GM12878 (cell line): ENCODE data around the gene ZYX. TPM values are rescaled to one million over a fixed set of nuclear protein-coding genes. Genes with fewer than 3 reads are reported as not detected.

Source experiments
- ATF7 ChIP-seq: fragments of 450-650 bp; IDR thresholded peaks from 2 replicates; pipeline ENCODE4 v1.6.1; 2016; ENCODE audit warnings: low read depth, mild to moderate bottlenecking
- BHLHE40 ChIP-seq, 2 experiments: fragments of 450-650 bp in 1 of 2; IDR thresholded peaks; 2 replicates each; pipeline ENCODE4 v1.6.1; 2011 to 2017; ENCODE audit warnings: low read depth in 2 of 2, borderline replicate concordance in 1 of 2, improper control_type of control experiment in 1 of 2, low read length in 1 of 2, mild to moderate bottlenecking in 1 of 2
- E2F4 ChIP-seq: IDR thresholded peaks from 2 replicates; pipeline ENCODE4 v1.6.1; 2012; ENCODE audit warnings: low read depth, low read length, improper control_type of control experiment
- EED ChIP-seq: sonication (generic); IDR thresholded peaks from 2 replicates; pipeline ENCODE4 v1.6.1; 2016; ENCODE audit warnings: antibody characterized with exemption, low read depth
- HDGF ChIP-seq: fragments of 450-650 bp; IDR thresholded peaks from 2 replicates; pipeline ENCODE4 v1.6.1; 2016; ENCODE audit warnings: antibody characterized with exemption
- JUND ChIP-seq: IDR thresholded peaks from 2 replicates; pipeline ENCODE4 v1.6.1; 2012; ENCODE audit warnings: low read depth, mild to moderate bottlenecking, low read length, improper control_type of control experiment, moderate library complexity
- RELB ChIP-seq: fragments of 450-650 bp; IDR thresholded peaks from 2 replicates; pipeline ENCODE4 v1.6.1; 2017; ENCODE audit warnings: low read depth, mild to moderate bottlenecking, moderate library complexity
- SMC3 ChIP-seq: IDR thresholded peaks from 2 replicates; pipeline ENCODE4 v1.6.1; 2011; ENCODE audit warnings: low read length, improper control_type of control experiment, borderline replicate concordance
- STAT3 ChIP-seq: IDR thresholded peaks from 2 replicates; pipeline ENCODE4 v1.6.1; 2011; ENCODE audit warnings: low read depth, low read length, improper control_type of control experiment
- polyA plus RNA-seq, 11 experiments: library from polyadenylated mRNA; depleted of rRNA in 4 of 11; unstranded in 6 of 11; stranded (reverse) in 5 of 11; fragments of >200 nt; fragmentation: Nextera tagmentation in 4 of 11; fragmentation: Illumina TruSeq in 1 of 11; extraction: Ambion mirVana in 4 of 11; extraction: Trizol in 1 of 11; gene quantifications; 1 replicate in 1 of 11; 2 replicates in 10 of 11; pipeline versions ENCODE4 v1.2.1 to v1.2.3, GENCODE V29; 2011 to 2016; ENCODE audit warnings: inconsistent platforms in 2 of 11, missing spikeins in 2 of 11, low read depth in 1 of 11
- total RNA-seq, 4 experiments: library from RNA; depleted of rRNA in 3 of 4; stranded (reverse); fragments of >200 nt in 3 of 4; fragmentation: Illumina TruSeq in 1 of 4; extraction: Trizol in 1 of 4; gene quantifications; 2 replicates each; pipeline versions ENCODE4 v1.2.1 to v1.2.3, GENCODE V29; 2013 to 2021

ZYX gene
- total and polyA plus RNA-seq, 10 of the 15 experiments (the other 5 are each of a cell fraction or from before 2014, with no cell fraction given) = 2.1 to 100 (median 27.6) TPM

GRCh38 chr7:143385891-143386781, 5.0 kb downstream of the ZYX start (continued):
- TF ChIP-seq E2F4 = no peak
- TF ChIP-seq STAT3 = no peak
- TF ChIP-seq JUND = no peak
- peak; percentile 97 for TF ChIP-seq HDGF
- TF ChIP-seq BHLHE40 (IDR thresholded peaks at IDR 0.05; ENCODE audit: borderline replicate concordance in 1 of 2, low read depth in 2 of 2, low read length in 1 of 2) = peak in 1 of 2 experiments; percentile 68; a peak in 3 of 4 replicates
- no peak for TF ChIP-seq EED
- no peak for TF ChIP-seq SMC3
- TF ChIP-seq RELB = no peak
- peak; percentile 48; the same call in 1 of the 2 replicates for TF ChIP-seq ATF7
